HG03521 (cell line): Measurements from ENCODE around the gene NLRP11.

Experiments
- ATAC-seq: cut with Tn5 transposase; IDR thresholded peaks from one replicate; pipeline ENCODE4 v1.9.1; 2021; ENCODE audit warnings: mild to moderate bottlenecking, moderate library complexity; ENCODE audit not compliant: unreplicated experiment

Gene NLRP11

GRCh38 chr19:55831846-55832245 lies at the start of gene NLRP11:
NLRP11 (minus strand) TSS chr19:55831999; CDS start chr19:55818174, 13,825 bp downstream.
- ATAC-seq: no peak

GRCh38 chr19:55877211-55877610 lies 45.4 kb upstream of the NLRP11 start:
- no peak for ATAC-seq

GRCh38 chr19:55870736-55871135 lies 38.9 kb upstream of the NLRP11 start:
- ATAC-seq: no peak

- ATAC-seq: no peak
Observed at GRCh38 chr19:55867101-55867500, 35.3 kb upstream of the NLRP11 start.

GRCh38 chr19:55866521-55866920 lies 34.7 kb upstream of the NLRP11 start:
- no peak for ATAC-seq

- no peak for ATAC-seq
Observed at GRCh38 chr19:55858969-55859368, 27.2 kb upstream of the NLRP11 start.

GRCh38 chr19:55858401-55858800 lies 26.6 kb upstream of the NLRP11 start:
- no peak for ATAC-seq

- ATAC-seq: no peak
Observed at GRCh38 chr19:55857974-55858373, 26.2 kb upstream of the NLRP11 start.

GRCh38 chr19:55857149-55857548 lies 25.4 kb upstream of the NLRP11 start:
- ATAC-seq: no peak

- ATAC-seq: no peak
Observed at GRCh38 chr19:55855160-55855559, 23.4 kb upstream of the NLRP11 start.

GRCh38 chr19:55838906-55839305 lies 7.1 kb upstream of the NLRP11 start:
- ATAC-seq: no peak

GRCh38 chr19:55838251-55838650 lies 6.5 kb upstream of the NLRP11 start:
- ATAC-seq: no peak

- no peak for ATAC-seq
Observed at GRCh38 chr19:55836340-55836739, 4.5 kb upstream of the NLRP11 start, which contains the start of gene NLRP4. NLRP4 (plus strand) TSS chr19:55836540; CDS start chr19:55852081, 15,541 bp downstream.

- ATAC-seq: no peak
Observed at GRCh38 chr19:55832676-55833075, 877 bp upstream of the NLRP11 start.

GRCh38 chr19:55830656-55831055 lies 1.1 kb downstream of the NLRP11 start:
- no peak for ATAC-seq

- ATAC-seq: no peak
Observed at GRCh38 chr19:55820037-55820436, 11.8 kb downstream of the NLRP11 start.

GRCh38 chr19:55813906-55814305 lies 17.9 kb downstream of the NLRP11 start:
- ATAC-seq: no peak

GRCh38 chr19:55812449-55812848 lies 19.4 kb downstream of the NLRP11 start:
- no peak for ATAC-seq

- no peak for ATAC-seq
Observed at GRCh38 chr19:55811340-55811739, 20.5 kb downstream of the NLRP11 start.

- ATAC-seq: no peak
Observed at GRCh38 chr19:55809381-55810058, 22.3 kb downstream of the NLRP11 start.

GRCh38 chr19:55802281-55802680 lies 29.5 kb downstream of the NLRP11 start:
- ATAC-seq: no peak

- no peak for ATAC-seq
Observed at GRCh38 chr19:55801416-55801815, 30.4 kb downstream of the NLRP11 start.

- ATAC-seq: no peak
Observed at GRCh38 chr19:55795021-55795420, 36.8 kb downstream of the NLRP11 start.
